Measurements from ENCODE around the gene INSYN1.
"Not testable (repeated sequence)": the region's sequence is repeated elsewhere in the genome, so short reads cannot be mapped to it uniquely, and the experiment has no call there.

The INSYN1 gene

DNA sequence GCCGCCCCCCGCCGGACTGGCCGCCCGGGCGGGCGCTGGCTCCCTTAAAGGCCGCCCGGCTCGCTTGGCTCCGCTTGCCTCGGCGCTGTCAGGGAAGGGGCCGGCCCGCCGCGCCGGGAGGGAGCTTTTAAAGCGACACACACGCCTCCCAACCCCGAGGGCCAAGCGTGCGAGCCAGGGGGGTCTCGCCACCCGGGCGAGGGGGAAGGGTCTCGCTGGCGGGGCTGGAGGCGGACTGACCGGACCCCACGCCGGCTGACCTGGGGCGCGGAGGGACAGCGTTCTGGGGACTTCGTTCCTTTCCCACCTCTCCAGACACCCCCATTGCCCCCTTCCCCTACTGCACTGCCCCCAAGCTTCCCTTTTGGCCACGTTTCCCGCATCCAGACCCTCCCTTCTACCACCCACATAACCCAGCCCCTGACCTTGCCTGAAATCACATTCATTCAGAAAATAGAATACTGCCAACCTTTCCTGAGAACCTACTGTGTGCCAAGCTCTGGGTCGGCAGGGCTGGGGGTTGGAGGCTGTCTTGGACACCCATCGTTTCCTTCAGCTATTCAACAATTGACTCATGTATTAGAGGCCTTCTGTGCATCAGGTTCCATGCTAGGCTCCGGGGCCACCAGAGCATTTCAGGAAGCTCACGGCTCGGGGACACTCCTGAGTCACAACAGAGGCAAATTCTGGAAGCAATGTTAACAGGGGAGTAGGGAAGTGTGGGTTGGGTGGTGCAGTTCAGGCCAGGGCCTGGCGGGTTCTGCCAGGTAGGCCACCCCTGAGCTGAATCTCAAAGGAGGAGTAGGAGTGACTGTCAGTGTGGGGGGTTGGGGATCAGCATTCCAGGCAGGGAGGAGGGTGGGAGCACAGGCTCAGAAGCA, at the start of gene INSYN1:
INSYN1 (minus strand) TSS at position 102 of the 881 bp plus-strand sequence. CDS start 2,221 bp downstream, outside the sequence.
- no peak for DNase-seq

DNA sequence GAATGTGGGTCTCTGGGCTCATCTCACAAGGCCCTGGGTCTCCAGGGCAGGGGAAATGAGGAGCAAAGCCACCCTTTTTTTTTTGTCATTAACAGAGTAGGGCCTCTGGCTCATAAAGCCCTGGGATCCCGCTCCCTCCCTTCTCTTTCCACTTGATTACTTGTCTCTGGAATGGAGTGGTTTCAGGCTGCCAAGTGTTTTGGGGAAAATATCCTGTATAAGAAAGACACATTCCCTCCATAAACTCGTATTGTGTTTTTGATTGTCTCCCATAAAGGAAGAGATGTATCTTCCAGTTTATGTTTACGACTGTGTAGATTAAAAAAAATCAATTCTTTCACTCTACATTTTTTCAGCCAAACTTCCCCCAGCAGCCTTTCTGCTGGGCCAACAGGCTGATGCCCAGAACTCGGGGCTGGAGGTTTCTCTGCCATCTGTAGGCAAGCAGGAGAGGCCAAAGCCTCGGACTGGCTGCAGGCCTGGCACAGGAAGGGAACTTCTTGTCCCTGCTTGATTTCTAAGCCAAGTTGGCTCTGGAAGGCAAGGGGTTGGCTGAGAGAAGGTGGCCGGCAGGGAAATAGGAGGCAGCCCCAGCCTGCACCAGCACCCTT, 49.4 kb upstream of the INSYN1 start:
- no peak for DNase-seq

DNA sequence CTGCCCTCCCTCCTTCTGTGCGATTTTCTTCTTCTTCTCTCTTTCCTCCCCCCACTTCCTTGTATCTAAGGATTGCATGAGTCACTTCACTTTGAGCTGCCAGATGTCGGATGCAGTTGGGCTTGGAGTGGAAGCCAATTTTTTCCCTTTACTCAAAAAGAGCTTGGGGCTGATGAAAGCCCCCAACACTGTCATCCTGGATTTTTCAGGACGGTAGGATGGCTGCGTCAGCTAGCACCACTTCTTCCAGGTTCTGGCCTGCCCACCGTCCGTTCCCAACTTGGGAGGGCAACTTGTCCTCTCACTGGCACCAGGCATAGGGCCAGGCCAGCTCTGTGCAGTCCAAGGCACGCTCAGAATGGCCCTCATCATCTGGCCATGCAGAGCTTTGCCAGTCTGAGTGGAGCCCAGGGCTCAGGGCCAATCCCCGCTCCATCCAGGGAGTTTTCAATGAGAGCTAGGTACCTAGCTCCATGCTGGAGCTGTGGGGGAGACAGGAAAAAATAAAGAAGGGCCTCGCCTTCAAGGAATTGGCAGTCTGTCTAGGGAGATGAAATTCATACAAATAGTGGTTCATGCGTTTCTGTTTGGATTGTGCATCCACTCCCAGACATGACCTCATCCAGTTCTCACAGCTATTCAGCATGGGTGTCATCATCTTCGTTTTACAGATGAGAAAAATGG, 47.7 kb upstream of the INSYN1 start:
- DNase-seq: peak; percentile 10

- no peak for DNase-seq
Measured at GRCh38 chr15:73799466-73799865, 46.3 kb upstream of the INSYN1 start.

GRCh38 chr15:73797366-73798158, 44.4 kb upstream of the INSYN1 start:
- no peak for DNase-seq

DNA sequence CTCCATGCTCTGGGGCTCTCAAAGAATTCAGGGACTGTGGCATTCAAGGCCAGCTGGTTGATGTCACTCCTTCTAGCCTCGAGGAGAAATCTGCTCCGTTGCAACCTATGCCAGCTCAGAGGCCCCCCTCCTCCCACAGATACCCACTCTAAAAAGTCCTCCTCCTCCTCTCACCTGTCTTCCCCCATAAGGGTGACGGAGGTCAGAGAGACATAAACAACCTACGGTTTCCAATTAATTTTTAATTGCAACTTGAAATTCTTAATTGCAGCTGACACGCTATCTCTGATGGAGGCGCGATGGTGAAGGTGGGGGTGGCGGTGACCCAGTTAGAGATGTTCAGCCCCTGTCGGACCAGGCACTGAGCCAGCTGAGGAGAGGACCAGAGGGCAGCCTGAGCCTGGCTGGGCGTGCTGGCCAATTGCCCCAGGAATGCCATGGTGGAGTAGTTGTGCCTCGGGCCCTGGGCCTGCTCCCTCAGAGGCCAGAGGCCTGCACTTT, 43.2 kb upstream of the INSYN1 start:
- no peak for DNase-seq

GRCh38 chr15:73794443-73795133, 41.4 kb upstream of the INSYN1 start:
- DNase-seq: peak; percentile 8

DNA sequence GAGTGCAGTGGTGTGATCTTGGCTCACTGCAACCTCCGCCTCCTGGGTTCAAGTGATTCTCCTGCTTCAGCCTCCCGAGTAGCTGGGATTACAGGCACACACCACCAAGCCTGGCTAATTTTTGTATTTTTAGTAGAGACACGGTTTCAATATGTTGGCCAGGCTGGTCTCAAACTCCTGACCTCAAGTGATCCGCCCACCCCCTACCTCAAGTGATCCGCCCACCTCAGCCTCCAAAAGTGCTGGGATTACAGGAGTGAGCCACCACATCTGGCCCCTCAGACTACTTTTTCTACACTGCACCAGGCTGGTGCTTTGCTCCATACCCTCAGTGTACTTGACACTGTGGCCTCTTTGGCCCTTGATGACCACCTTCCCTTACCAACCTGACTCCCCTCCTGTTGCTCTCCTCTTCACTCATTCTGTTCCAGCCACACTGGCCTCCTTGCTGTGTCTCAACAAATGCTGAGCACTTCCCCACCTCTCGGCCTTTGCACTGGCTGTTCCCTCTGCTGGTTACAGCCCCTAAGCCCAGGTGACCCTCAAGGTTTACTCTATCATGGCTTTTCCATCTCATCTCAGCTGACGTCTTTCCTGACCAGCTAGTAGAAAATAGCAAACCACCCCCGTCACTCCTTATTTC, 39.9 kb upstream of the INSYN1 start:
- DNase-seq: not testable (repeated sequence)

GRCh38 chr15:73792415-73792814, 39.3 kb upstream of the INSYN1 start:
- no peak for DNase-seq

GRCh38 chr15:73789521-73790240, 36.5 kb upstream of the INSYN1 start:
- no peak for DNase-seq

- DNase-seq: no peak
Measured at GRCh38 chr15:73787621-73788020, 34.5 kb upstream of the INSYN1 start.

GRCh38 chr15:73786538-73786937, 33.4 kb upstream of the INSYN1 start:
- no peak for DNase-seq

DNA sequence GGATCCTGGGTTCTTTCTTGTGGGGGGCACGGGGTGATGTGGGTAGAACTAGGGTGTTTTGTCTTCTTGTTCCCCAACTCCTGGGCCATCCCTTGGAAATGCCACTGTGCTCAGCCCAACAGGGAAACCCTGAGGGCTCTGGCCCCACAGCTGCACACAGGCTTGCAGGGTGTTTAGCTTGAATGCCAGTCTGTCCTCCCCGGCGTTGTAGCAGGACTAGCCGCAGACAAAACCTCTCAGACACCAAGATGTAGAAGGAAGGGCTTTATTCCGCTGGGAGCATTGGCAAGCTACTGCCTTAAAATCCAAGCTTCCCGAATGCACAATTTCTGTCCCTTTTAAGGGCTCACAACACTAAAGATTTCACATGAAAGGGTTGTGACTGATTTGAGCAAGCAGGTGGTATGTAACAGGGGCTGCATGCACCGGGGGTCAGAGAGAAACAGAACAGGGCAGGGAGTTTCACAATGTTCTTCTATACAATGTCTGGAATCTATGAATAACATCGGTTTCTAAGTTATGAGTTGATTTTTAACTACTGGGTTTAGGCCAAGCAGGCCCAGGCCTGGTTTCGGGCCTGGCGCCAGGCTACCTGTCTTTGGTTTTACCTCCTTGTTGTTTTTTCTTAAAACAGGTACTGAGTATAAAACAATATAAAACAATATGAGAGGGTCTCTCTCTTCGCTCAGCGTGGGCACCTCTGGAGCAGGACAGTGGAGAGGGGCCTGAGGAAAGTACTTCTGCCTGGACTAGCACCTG, 32.3 kb upstream of the INSYN1 start:
- not testable (repeated sequence) for DNase-seq

DNA sequence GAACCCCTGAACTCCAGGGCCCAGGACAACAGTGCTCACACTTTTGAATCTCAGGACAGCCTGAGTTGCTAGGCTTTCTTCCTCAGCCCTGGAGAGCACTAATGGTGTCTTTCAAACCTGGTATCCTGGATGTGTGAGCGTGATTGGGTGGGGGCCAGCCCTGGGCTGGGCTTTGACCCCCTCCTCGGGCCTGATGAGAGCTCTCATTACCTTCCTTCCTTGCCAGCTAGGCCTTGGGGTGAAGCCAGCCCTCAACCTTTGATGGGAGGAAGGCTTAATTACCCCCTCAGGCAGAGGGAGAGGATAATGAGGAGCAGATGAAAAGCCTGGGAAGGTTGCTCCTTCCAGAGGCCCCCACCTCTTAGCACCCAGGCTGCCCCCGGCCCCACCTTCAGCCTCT, 31.1 kb upstream of the INSYN1 start:
- no peak for DNase-seq

DNA sequence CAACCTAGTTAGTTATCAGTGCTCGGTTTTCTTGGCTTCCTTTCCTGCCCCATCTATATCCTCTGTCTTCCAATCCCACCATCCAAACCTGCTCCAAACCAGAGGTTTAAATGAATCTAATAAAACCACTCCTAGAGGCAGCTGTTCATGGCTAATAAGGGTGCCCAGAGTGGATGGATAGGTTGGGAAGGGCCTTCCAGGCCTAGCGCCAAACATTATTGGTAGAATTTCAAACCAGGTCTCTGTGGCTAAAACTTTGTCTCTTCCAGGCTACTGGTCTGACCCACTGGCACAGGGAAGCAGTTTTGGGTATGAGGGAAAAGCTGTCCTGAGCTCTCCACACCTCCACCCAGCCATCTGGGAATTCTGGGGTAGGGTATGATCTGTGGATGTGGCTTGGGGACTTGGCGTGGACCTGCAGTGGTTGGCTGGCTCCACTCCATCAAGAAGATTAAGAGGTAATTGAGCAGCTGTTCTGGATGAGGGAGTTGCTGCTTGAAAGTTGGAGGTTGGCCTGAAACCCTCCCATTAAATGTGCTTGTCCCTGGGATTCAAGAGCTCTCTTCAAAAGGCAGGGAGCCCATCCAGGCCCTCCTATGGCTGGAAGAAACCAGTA, 29.3 kb upstream of the INSYN1 start:
- DNase-seq: peak; percentile 5

DNA sequence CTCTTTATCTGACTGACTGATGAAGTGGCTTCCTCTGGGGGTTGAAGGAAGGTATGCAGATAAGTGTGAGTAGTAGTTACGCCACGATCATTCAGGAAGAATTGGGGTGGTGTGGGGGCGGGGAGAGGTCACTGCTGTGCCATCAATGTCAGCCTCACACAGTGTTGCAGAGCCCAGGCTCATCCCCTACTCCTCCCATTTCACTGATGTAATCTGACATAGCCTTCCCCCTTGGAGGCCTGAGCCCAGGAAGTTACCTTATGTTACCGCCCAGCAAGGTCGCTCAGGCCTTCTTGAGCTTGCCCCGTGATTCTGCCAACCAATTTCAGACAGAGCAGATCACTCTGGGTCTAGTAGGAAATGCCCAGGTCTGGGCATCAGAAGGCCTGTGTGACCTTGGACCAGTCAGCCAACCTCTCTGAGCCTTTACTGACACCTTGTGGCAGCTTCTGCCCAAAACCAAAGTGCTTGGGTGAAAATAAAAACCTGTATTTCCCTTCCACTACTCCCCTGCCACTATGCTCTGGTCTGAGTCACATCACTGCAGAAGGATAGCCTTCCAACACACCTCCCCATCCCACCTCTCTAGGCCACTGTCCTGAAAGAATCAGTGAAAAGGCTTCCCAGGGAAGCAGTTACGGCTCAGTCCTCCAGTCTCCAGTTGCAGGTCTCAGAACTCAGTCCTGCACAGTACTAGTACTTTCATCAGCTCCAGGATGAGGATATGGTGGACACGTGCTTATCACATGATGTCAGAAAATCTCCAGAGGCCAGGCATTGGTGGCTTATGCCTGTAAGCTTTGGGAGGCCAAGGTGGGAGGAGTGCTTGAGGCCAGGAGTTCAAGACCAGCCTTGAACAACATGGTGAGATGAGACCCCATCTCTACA, 28.1 kb upstream of the INSYN1 start:
- DNase-seq: no peak

GRCh38 chr15:73779974-73780373, 26.8 kb upstream of the INSYN1 start:
- no peak for DNase-seq

GRCh38 chr15:73777741-73778140, 24.6 kb upstream of the INSYN1 start:
- DNase-seq: no peak

DNA sequence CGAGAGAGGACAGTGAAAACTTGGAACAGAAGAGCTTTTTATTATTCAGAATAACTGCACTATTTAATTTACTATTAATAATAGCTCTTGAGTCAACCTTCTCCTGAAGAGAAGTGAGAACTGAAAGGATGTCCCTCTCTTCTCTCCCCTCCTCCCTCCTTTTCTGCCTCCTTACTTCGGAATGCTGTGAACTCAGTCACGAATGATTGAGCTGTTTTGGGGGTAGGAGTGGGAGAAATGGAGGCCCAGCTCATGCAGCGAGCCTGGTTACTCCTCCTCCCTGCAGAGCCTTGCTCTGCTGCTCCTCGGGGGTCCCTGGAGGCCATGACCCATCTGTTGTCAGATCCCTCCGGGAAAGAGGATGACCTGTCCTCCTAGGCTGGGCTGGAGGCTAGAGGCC, 20.3 kb upstream of the INSYN1 start:
- no peak for DNase-seq

Data from NCI-H2171 treated with DMSO at 0.1 percent for 48 hours (cell line).